Measurements from ENCODE around the gene ARHGAP24.

ARHGAP24 gene

DNA sequence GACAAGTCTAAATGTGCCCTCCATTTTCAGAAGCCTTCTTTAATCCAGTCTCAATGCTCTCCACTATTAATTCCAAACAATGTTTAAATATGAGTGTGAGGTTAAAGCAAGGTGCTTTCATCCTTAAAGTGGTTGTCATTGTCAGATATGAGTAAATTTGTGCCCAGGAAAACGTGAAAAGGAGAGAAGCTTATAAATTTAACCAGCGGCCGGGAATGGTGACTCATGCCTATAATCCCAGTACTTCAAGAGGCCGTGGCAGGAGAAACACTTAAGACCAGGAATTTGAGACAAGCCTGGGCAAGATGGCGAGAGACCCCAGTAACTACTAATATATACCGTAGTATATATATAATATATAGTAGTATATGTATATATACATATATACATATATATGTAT is 270.0 kb downstream of the ARHGAP24 start:
- TF ChIP-seq, protein P1, sequence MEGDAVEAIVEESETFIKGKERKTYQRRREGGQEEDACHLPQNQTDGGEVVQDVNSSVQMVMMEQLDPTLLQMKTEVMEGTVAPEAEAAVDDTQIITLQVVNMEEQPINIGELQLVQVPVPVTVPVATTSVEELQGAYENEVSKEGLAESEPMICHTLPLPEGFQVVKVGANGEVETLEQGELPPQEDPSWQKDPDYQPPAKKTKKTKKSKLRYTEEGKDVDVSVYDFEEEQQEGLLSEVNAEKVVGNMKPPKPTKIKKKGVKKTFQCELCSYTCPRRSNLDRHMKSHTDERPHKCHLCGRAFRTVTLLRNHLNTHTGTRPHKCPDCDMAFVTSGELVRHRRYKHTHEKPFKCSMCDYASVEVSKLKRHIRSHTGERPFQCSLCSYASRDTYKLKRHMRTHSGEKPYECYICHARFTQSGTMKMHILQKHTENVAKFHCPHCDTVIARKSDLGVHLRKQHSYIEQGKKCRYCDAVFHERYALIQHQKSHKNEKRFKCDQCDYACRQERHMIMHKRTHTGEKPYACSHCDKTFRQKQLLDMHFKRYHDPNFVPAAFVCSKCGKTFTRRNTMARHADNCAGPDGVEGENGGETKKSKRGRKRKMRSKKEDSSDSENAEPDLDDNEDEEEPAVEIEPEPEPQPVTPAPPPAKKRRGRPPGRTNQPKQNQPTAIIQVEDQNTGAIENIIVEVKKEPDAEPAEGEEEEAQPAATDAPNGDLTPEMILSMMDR (IDR thresholded peaks at IDR 0.05; ENCODE audit: low read depth, low read length, missing control alignments): no peak
- DNase-seq (ENCODE audit: extremely low read depth, low read depth): peak; percentile 38

DNA sequence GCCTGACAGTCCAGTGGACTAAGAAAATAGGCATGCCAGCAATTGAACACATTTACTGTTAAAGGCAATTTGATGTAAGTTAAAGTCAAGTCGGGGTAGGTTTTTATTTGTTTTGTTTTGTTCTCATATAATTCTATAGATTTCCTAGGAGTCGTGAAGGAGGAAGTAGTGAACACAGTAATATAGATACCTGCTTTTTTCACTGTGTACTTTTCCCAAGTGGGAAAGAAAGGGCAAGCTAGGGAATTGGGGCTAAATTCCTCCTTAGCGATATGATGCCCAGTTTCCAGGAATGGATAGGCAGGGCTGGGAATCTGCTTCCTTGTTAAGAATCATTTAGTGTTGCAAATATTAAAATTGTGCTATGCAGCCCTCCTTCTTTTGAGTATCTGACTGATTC is 271.0 kb downstream of the ARHGAP24 start:
- no peak overlapping the region for H3K4me3 ChIP-seq (replicated peaks; ENCODE audit: low read depth, low read length)
- TF ChIP-seq, protein P1 (IDR thresholded peaks at IDR 0.05; ENCODE audit: low read depth, low read length, missing control alignments): no peak
- no peak for DNase-seq (ENCODE audit: extremely low read depth, low read depth)

More for the DNA sequence above, 270.0 kb downstream of the ARHGAP24 start:
- no peak overlapping the region for H3K4me3 ChIP-seq (replicated peaks; ENCODE audit: low read depth, low read length)

DNA sequence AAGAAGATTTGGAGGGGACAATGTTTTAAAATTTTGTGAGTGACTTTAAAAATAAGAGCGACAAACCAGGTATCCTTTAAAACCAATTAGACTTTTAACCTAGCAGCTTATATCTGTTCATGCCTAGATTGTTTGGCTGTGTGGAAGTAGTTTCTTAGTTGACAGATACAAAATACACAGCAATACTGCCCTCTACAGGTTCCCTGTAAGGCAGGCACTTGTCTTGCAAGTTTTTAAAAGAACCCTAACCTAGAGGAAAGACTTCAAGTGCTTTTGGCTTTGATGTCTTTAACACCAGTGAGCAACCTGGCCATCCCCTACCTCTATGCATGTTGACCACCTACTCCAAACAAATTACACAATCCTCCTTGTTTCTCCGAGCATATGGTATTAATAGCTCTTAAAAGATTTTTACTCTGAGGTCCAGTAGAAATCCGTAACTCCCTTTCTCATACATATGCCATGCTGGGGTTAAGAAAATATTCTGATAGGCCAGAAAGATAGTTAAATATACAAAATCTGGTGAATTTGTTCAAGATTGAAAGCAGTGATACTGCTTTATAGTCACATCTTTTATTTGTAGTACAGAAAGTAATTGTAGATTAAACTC is 273.0 kb downstream of the ARHGAP24 start:
- H3K4me3 ChIP-seq (replicated peaks; ENCODE audit: low read depth, low read length): no peak overlapping the region
- TF ChIP-seq, protein P1 (IDR thresholded peaks at IDR 0.05; ENCODE audit: low read depth, low read length, missing control alignments): peak; percentile 77
- DNase-seq (ENCODE audit: extremely low read depth, low read depth): peak; percentile 72

DNA sequence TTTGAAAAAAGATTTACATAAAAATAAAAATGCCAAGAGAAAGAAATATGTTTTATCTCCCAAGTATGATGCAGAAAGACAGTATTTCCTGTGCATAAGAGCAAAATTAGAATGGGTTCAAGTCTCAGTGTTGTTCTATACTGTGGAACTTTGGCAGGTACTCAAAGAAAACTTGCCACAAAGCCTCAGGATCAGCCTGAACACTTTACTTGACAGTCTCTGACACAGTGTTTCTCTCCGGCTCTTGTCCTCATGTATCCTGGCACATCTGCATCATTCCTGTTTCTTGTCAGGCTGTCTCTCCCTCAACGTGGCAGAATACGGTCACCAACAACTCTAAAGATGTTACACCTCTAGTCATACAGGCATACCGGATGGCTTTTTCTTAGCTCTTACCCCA is 273.7 kb downstream of the ARHGAP24 start:
- TF ChIP-seq, protein P1 (IDR thresholded peaks at IDR 0.05; ENCODE audit: low read depth, low read length, missing control alignments): no peak
- no peak for DNase-seq (ENCODE audit: extremely low read depth, low read depth)
- H3K4me3 ChIP-seq (replicated peaks; ENCODE audit: low read depth, low read length): no peak overlapping the region

DNA sequence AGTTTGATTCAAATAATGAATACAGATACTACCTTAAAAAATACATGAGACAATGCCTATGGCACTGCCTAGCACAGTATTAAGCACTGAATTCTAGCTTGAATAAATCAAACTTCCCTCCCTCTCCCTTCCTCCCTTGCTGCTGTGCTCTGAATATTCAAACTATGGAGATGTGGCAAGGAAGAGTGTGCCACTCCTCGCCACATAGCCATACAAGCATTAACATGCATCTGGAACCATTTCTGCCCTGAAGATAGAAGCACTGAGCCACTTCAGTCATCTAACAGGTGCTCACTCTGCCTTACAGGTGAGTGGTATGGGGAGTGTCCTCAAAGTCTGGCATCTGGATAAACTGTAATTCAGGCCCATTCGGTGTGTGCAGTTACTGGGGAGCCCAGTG is 276.9 kb downstream of the ARHGAP24 start:
- DNase-seq (ENCODE audit: extremely low read depth, low read depth): no peak
- H3K4me3 ChIP-seq (replicated peaks; ENCODE audit: low read depth, low read length): no peak overlapping the region
- TF ChIP-seq, protein P1 (IDR thresholded peaks at IDR 0.05; ENCODE audit: low read depth, low read length, missing control alignments): no peak

DNA sequence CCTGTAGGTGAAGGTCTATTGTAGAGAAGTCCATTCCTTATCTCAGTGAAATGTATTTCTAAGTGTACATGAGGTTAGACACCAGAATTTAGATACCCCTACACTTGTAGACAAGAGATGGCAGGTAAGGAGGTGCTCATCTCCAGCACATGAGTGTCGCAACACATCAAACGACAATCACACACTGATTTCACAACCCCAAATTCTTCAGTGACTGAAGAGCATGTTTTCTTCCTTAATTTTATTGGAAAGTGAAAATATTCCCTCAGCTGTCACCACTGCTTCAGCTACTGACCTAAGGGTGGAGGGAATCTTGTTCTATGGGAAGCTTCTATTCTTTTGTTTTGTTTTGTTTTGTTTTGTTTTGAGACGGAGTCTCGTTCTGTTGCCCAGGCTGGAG is 280.3 kb downstream of the ARHGAP24 start:
- TF ChIP-seq, protein P1 (IDR thresholded peaks at IDR 0.05; ENCODE audit: low read depth, low read length, missing control alignments): no peak
- DNase-seq (ENCODE audit: extremely low read depth, low read depth): no peak
- H3K4me3 ChIP-seq (replicated peaks; ENCODE audit: low read depth, low read length): no peak overlapping the region

DNA sequence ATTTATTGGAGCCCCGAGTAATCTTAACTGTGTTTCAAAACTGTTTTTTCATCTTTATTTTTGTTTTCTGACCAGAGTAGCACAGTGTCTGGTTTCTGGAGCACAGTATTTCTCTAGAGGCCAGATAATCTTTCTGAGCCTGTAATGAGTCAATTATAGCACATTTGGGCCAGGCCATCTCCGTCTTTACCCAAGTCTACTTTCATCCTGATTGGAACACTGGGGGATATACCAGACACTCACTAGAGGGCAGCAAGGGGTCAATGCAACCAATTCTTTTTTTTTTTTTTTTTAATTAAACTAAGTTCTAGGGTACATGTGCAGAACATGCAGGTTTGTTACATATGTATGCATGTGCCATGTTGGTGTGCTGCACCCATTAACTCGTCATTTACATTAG is 282.0 kb downstream of the ARHGAP24 start:
- no peak overlapping the region for H3K4me3 ChIP-seq (replicated peaks; ENCODE audit: low read depth, low read length)
- TF ChIP-seq, protein P1 (IDR thresholded peaks at IDR 0.05; ENCODE audit: low read depth, low read length, missing control alignments): peak; percentile 46
- no peak for DNase-seq (ENCODE audit: extremely low read depth, low read depth)

Measured in HFF-Myc (cell line).